Common myeloid progenitor, CD34-positive (primary cell): ENCODE data around the gene FAM53C.

Experiments
- CTCF ChIA-PET: fragments of 350-600 bp; sonication (Branson Sonifier 250); formaldehyde crosslinking; loops from one replicate; lab custom pipeline; 2021; ENCODE audit warnings: antibody characterized with exemption; lab: Charles Lee
- POLR2A ChIA-PET: fragments of 350-600 bp; sonication (Branson Sonifier 250); formaldehyde crosslinking; loops from one replicate; lab custom pipeline; 2021; ENCODE audit warnings: antibody characterized with exemption; lab: Charles Lee
- DNase-seq, 3 donors: peaks; one replicate each; pipeline versions ENCODE4 v3.0.0 to v3.0.0-alpha.2; 2013
- H3K27ac ChIP-seq, 2 experiments: 1 replicate in 1 of 2; 2 replicates in 1 of 2; pipeline ENCODE4 v1.7.0; 2013; ENCODE audit warnings: inconsistent platforms in 2 of 2, low read length in 2 of 2, mild to moderate bottlenecking in 2 of 2, low read depth in 1 of 2, moderate library complexity in 1 of 2; ENCODE audit not compliant: severe bottlenecking in 2 of 2, insufficient read depth in 1 of 2, poor library complexity in 1 of 2
- H3K27me3 ChIP-seq, 5 experiments: replicated peaks in 2 of 5; 1 replicate in 3 of 5; 2 replicates in 2 of 5; pipeline versions ENCODE4 v1.6.1 to v1.7.0; 2013; ENCODE audit warnings: low read length in 4 of 5, mild to moderate bottlenecking in 2 of 5, moderate library complexity in 2 of 5, inconsistent platforms in 1 of 5; ENCODE audit not compliant: insufficient read depth in 5 of 5, control insufficient read depth in 4 of 5
- H3K36me3 ChIP-seq, 4 experiments: 1 replicate in 2 of 4; 2 replicates in 2 of 4; pipeline versions ENCODE4 v1.6.1 to v1.7.0; 2013; ENCODE audit warnings: low read length in 3 of 4, control low read depth in 1 of 4, mild to moderate bottlenecking in 1 of 4; ENCODE audit not compliant: control insufficient read depth in 4 of 4, insufficient read depth in 4 of 4
- H3K4me1 ChIP-seq, 4 experiments: 1 replicate in 3 of 4; 2 replicates in 1 of 4; pipeline versions ENCODE4 v1.6.1 to v1.7.1; 2013; ENCODE audit warnings: low read length in 3 of 4, mild to moderate bottlenecking in 3 of 4, control low read depth in 1 of 4, inconsistent platforms in 1 of 4, moderate library complexity in 1 of 4; ENCODE audit not compliant: control insufficient read depth in 4 of 4, insufficient read depth in 4 of 4; ENCODE audit errors: control extremely low read depth in 1 of 4
- H3K4me3 ChIP-seq, 7 experiments: 1 replicate in 4 of 7; 2 replicates in 3 of 7; pipeline versions ENCODE4 v1.5.1 to v1.7.0; 2013; ENCODE audit warnings: mild to moderate bottlenecking in 7 of 7, low read length in 6 of 7, moderate library complexity in 6 of 7, inconsistent platforms in 2 of 7, low read depth in 2 of 7, control low read depth in 1 of 7; ENCODE audit not compliant: insufficient read depth in 4 of 7, control insufficient read depth in 1 of 7; ENCODE audit errors: extremely low read depth in 1 of 7
- H3K9me3 ChIP-seq, 5 experiments: 1 replicate in 4 of 5; 2 replicates in 1 of 5; pipeline versions ENCODE4 v1.6.1 to v1.7.1; 2013; ENCODE audit warnings: low read length in 4 of 5, mild to moderate bottlenecking in 2 of 5, inconsistent platforms in 1 of 5, low read depth in 1 of 5, moderate library complexity in 1 of 5; ENCODE audit not compliant: control insufficient read depth in 4 of 5, insufficient read depth in 2 of 5; ENCODE audit errors: control extremely low read depth in 1 of 5
- WGBS: methylation state at CpG from one replicate; pipeline ENCODE4 v1.1.5; 2013; ENCODE audit not compliant: insufficient coverage; 5-methylcytosine and 5-hydroxymethylcytosine counted together

Gene FAM53C

GRCh38 chr5:138391859-138392386, 53.9 kb downstream of the FAM53C start:
- over 99% methylated on average over 9 of the region's 9 CpGs for WGBS
- ChIA-PET CTCF (interaction anchor here (0.7 to 1.6 kb wide), 4 partner anchors 8 to 58 kb away, joined by 3 to 5 read pairs (median 4); partner anchors contain the start of gene KDM3B), POLR2A (no interaction called here)
- peaks cover 28 to 75% (median 54%) of the 10 kb centered on the region in 4 experiments for H3K36me3 ChIP-seq
- H3K9me3 ChIP-seq = no peaks in the 10 kb centered on the region
- H3K27ac ChIP-seq = no peak overlapping the region
- DNase-seq = no peak
- H3K27me3 ChIP-seq = no peaks in the 10 kb centered on the region
- H3K4me1 ChIP-seq = no peaks in the 10 kb centered on the region
- H3K4me3 ChIP-seq = no peak overlapping the region
